Erythroblast (primary cell): ENCODE measurements around the gene C12orf75.
"Not testable (repeated sequence)": the region's sequence is repeated elsewhere in the genome, so short reads cannot be mapped to it uniquely, and the experiment has no call there.

Experiments
- DNase-seq, 2 experiments: peaks; one replicate each; lab custom pipeline; 2025; lab: John Stamatoyannopoulos, UW
- GATA1 ChIP-seq: IDR thresholded peaks from 2 replicates; pipeline ENCODE4 v1.6.1; 2011; ENCODE audit warnings: low read depth, mild to moderate bottlenecking, control low read depth, low read length, moderate library complexity
- POLR2A ChIP-seq: IDR thresholded peaks from 2 replicates; pipeline ENCODE4 v1.6.1; 2011; ENCODE audit warnings: mild to moderate bottlenecking, low read length

The C12orf75 gene

GRCh38 chr12:105317942-105318621 is 12.4 kb upstream of the C12orf75 start:
- DNase-seq: no peak

GRCh38 chr12:105318651-105319483 is 11.6 kb upstream of the C12orf75 start:
- no peak for TF ChIP-seq GATA1
- TF ChIP-seq POLR2A: no peak
- no peak for DNase-seq

More at GRCh38 chr12:105317942-105318621, 12.4 kb upstream of the C12orf75 start:
- TF ChIP-seq GATA1: no peak
- TF ChIP-seq POLR2A: no peak

GRCh38 chr12:105319691-105320209 is 10.7 kb upstream of the C12orf75 start:
- peak in 1 of 2 experiments; percentile 15 for DNase-seq
- no peak for TF ChIP-seq POLR2A
- TF ChIP-seq GATA1: no peak

GRCh38 chr12:105321125-105321524 is 9.4 kb upstream of the C12orf75 start:
- TF ChIP-seq POLR2A: no peak
- no peak for TF ChIP-seq GATA1
- DNase-seq: no peak

GRCh38 chr12:105322070-105322469 is 8.4 kb upstream of the C12orf75 start:
- DNase-seq: no peak

GRCh38 chr12:105324704-105325103 is 5.8 kb upstream of the C12orf75 start:
- no peak for DNase-seq
- no peak for TF ChIP-seq POLR2A
- no peak for TF ChIP-seq GATA1

More at GRCh38 chr12:105322070-105322469, 8.4 kb upstream of the C12orf75 start:
- TF ChIP-seq GATA1: no peak
- TF ChIP-seq POLR2A: no peak

- DNase-seq: no peak
- TF ChIP-seq GATA1 (no peak), POLR2A (no peak)
Measured at GRCh38 chr12:105325117-105325516, 5.4 kb upstream of the C12orf75 start.

GRCh38 chr12:105329926-105330282 is 587 bp upstream of the C12orf75 start:
- peak; percentile 40 to 45 for DNase-seq
- no peak for TF ChIP-seq POLR2A
- no peak for TF ChIP-seq GATA1

- DNase-seq: peak; percentile 55 to 56
Measured at GRCh38 chr12:105330931-105331804, 677 bp downstream of the C12orf75 start.

GRCh38 chr12:105331805-105332251 is 1.3 kb downstream of the C12orf75 start:
- peak; percentile 37 to 40 for DNase-seq
- TF ChIP-seq POLR2A (no peak), GATA1 (no peak)

More at GRCh38 chr12:105330931-105331804, 677 bp downstream of the C12orf75 start:
- no peak for TF ChIP-seq POLR2A
- no peak for TF ChIP-seq GATA1

- not testable (repeated sequence) for DNase-seq
Measured at GRCh38 chr12:105332286-105332685, 1.8 kb downstream of the C12orf75 start.

- TF ChIP-seq POLR2A: no peak
- no peak for DNase-seq
Measured at GRCh38 chr12:105332925-105333324, 2.4 kb downstream of the C12orf75 start.

GRCh38 chr12:105334001-105334400 is 3.5 kb downstream of the C12orf75 start:
- no peak for DNase-seq

GRCh38 chr12:105334582-105334981 is 4.1 kb downstream of the C12orf75 start:
- TF ChIP-seq GATA1: no peak
- no peak for DNase-seq

More at GRCh38 chr12:105334001-105334400, 3.5 kb downstream of the C12orf75 start:
- no peak for TF ChIP-seq GATA1

- TF ChIP-seq POLR2A: no peak
- no peak for TF ChIP-seq GATA1
- no peak for DNase-seq
Measured at GRCh38 chr12:105335856-105336255, 5.4 kb downstream of the C12orf75 start.
